ENCODE data around the gene LIN7C.
"Not testable (repeated sequence)": the region's sequence is repeated elsewhere in the genome, so short reads cannot be mapped to it uniquely, and the experiment has no call there.

LIN7C gene, protein sequence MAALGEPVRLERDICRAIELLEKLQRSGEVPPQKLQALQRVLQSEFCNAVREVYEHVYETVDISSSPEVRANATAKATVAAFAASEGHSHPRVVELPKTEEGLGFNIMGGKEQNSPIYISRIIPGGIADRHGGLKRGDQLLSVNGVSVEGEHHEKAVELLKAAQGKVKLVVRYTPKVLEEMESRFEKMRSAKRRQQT

DNA sequence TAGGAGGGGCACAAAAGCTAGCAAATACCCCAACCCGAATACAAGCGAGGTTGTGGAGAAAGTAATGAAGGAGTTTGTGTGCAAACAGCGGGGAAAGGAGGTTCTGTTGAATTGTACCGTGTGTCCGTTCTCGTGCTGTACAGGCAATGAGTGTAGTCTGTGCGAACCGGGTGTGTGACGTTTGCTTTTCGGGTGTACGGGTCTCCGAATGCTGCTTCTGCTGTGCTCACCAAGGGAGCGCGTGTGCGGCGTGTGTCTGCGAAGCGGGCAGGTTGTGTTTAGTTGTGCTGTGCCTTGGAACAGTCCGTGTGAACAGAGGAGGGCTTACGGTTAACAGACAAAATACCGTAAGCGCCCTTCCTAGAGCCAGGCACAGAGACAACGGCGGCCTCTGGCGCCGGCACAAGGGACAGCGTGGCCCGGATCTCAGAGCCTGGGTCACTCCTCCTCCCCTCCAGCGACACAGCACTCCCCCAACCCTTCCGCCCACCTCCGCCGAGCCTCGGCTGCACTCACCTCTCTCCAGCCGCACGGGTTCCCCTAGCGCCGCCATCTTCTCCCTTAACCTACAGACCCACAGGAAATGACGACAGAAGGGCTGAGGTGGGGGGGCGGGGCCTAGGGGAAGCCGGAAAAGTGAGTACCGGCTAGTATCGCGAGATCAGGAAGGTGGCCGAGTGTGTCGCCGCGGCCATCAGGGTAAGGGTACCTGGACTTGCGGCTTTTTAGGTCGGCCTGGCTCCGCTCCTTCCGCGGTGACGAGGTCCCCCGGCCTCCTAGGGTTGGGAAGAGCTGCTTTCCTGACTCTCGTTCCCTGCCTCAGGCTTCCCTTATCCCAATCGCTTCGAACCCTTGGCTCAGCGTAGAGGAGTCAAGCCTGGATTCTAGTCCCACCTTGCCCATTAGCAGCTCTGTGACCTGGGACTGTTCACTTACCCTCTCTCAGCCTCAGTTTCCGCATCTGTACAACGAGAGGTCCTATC, at the start of gene LIN7C:
LIN7C (minus strand) TSS at position 570 of the 983 bp plus-strand sequence; CDS start at position 553, 17 bp downstream.
- in situ Hi-C loops (cut with MboI; ENCODE audit: low sequenced_read_pairs) = no loop called here

DNA sequence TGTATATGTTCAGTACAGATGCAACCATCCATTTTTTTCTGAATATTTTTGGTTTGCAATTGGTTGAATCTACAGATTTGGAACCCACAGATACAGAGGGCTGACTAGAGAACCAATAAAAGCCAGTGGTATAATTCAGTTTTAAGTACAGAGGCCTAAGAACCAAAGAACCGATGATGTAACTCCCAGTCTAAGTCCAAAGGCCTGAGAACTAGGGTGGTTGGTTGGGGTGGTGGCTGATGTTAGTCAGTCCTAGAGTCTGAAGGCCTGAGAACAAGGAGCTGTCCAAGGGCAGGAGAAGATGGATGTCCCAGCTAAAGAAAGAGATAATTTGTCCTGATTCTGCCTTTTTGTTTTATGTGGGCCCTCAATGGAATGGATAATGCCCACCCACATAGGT, 48.7 kb upstream of the LIN7C start:
- in situ Hi-C loops (cut with MboI; ENCODE audit: low sequenced_read_pairs) = no loop called here

DNA sequence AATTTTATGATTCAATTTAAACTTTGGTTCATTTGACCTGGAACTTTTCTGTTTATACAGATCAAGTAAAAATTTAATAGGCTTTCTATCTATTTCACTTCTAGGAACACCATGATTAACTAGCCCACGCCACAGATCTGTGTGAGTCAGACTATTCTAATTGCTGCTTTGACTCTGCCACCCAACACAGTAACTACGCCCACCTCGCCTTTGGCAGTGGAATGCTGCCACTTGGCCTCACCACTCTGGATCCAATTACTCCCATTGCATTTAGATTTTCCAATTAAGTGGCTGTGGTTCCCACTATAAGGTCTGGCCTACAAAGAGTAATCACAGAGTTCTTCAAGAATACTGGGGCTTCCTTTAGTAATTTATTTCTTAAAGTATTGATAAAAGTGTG, 46.6 kb upstream of the LIN7C start:
- in situ Hi-C loops (cut with MboI; ENCODE audit: low sequenced_read_pairs) = no loop called here

DNA sequence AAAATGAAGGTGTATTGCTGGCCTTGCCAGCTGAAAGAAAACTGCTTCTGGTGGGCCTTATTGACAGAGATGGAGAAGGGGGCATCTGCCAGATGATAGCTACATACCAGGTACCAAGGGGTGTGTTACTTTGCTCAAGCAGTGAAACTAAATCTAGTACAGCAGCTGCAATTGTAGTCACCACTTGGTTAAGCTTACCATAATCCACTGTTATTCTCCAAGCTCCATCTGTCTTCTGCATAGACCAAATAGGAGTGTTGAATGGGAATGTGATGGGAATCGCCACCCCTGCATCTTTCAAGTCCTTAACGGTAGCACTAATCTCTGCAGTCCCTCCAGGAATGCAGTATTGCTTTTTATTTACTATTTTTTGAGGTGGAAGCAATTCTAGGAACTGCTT, 45.8 kb upstream of the LIN7C start:
- in situ Hi-C loops (cut with MboI; ENCODE audit: low sequenced_read_pairs) = no loop called here

DNA sequence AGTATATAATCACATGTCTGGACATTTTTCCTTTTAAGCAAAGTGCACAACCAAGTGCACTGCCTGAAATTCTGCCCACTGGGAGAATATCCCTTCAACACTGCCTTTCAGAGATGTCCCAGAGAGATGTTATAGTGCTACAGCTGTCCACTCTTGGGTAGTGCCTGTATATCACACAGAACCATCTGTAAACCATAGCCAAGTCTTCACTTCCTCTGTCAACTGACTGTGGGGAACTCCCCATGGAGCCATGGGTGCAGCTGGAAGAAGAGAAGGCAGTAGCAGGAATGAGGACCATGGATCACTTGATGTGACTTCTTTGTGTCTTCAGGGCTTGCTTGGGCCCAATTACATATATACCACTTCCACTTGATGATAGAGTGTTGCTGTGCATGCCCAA, 44.6 kb upstream of the LIN7C start:
- in situ Hi-C loops (cut with MboI; ENCODE audit: low sequenced_read_pairs) = no loop called here

DNA sequence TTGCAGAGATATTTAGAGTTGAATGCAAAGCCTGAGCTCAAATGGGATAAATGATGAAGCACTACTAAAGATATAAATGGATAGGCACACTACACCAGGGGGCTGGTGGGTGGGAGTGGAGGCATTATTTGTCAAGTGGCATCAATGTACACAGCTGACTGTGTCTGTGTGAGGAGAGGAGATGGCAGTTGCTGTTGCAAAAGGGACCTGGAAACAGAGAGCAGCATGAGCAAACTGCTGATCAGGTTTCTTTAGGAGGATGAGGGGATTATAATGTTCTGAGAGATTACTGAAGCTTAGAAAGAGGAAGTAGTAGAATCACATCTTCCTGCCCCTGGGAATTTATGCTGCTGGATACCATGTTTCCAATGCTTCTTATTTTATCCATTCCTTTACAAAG, 39.4 kb upstream of the LIN7C start:
- in situ Hi-C loops (cut with MboI; ENCODE audit: low sequenced_read_pairs) = no loop called here

DNA sequence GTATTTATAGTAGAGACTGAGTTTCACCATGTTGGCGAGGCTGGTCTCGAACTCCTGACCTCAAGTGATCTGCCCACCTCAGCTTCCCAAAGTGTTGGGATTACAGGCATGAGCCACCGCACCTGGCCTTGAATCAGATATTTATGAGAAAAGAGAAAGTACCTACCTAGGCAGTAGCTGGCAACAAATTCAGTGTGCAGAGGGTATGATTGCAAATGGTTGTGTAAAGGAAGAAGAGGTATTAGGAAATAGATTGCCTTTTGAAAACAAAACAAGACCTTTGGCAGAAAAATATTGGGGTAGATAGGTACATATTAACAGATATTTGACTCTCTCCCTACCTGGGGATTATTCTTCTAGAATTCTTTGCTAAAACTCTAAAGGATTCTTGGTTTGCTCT, 38.5 kb upstream of the LIN7C start:
- in situ Hi-C loops (cut with MboI; ENCODE audit: low sequenced_read_pairs) = no loop called here

DNA sequence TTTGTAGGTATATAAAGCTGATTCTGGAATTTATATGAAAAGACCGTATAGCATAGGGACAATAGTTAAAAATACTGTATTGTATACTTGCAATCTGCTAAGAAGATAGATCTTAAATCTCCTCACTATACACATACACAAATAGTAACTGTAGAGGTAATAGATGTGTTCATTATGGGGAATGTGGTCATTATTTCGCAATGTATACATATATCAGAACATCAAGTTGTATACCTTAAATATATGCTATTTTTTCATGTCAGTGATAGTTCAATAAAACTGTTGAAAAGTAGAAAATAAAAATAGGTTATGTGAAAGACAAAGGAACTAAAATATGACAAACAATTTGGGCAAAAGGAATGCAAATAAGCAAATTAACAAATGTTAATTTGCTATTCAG, 35.2 kb upstream of the LIN7C start:
- in situ Hi-C loops (cut with MboI; ENCODE audit: low sequenced_read_pairs) = no loop called here

DNA sequence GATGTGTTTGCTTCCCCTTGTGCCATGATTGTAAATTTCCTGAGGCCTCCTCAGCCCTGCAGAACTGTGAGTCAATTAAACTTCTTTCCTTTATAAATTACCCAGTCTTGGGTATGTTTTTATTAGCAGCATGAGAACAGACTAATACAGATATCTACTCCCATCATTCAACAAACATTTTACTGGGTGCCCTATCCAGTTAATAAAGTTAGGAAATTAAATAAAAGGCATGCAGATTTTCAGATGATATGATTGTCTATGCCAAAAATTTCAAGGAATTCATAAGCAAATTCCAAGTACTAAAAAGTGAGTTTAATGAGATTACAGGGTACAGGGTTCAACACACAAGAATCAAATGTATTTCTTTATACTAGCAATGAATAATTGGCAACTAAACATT, 33.5 kb upstream of the LIN7C start:
- in situ Hi-C loops (cut with MboI; ENCODE audit: low sequenced_read_pairs) = no loop called here

DNA sequence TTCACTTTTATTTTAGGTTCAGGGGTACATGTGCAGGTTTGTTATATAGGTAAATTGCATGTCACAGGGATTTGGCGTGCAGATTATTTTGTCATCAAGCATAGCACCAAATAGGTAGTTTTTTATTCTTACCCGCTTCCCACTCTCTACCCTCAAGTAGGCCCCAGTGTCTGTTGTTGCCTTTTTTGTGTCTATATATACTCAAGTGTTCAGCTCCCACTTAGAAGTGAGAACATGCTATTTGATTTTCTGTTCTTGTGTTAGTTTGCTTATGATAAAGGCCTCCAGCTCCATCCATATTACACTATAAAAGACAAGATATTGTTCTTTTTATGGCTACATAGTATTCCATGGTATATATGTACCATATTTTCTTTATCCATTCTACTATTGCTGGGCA, 28.5 kb upstream of the LIN7C start:
- in situ Hi-C loops (cut with MboI; ENCODE audit: low sequenced_read_pairs) = no loop called here

DNA sequence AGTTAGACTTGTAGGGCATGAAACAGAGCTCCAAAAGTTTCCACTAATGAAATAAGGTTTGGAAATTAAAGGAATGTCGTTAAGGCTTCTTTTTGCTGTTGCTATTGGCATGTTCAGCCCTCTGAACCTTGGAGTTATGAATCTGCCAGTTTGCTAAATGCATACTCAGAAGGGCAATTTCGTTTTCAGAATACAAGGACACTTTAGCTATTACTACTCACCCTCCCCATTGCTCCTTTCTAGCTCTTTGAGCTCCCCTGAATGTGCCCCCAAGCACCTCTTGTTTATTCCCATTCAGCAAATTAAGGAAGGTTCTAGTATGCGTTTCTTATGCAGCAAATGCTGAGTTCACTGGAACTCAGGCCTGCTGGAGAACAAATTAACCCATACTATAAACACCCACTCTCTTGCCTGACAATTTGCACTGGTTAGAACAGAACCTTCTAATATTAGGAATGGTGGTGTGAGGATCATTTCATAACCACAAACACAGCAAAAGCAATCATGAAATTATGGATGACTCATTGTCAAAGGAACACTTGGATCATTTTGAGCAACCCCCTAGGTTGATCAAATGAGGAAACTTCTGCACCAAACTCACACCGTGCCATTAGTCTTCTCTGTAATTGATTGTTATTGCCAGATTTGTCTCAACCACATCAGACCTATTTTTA, 26.2 kb upstream of the LIN7C start:
- in situ Hi-C loops (cut with MboI; ENCODE audit: low sequenced_read_pairs) = no loop called here

DNA sequence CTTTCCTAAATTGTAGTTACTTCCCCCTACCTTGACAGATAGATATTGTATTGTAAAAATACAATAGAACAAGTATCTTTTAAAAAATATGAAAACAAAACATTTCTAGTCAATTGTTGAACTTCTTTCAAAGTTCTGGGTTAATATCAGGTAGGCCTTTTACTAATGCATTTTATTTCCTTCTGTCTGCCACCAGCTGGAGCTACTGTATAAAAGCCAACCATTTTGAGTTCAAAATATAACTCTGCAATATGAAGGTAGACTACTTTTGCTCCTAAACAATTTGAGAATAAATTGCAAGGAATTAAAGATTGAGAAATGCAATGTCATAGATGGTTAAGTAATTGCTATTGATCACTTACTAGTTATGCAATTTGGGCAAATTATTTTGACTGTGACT, 22.1 kb upstream of the LIN7C start:
- in situ Hi-C loops (cut with MboI; ENCODE audit: low sequenced_read_pairs) = no loop called here

DNA sequence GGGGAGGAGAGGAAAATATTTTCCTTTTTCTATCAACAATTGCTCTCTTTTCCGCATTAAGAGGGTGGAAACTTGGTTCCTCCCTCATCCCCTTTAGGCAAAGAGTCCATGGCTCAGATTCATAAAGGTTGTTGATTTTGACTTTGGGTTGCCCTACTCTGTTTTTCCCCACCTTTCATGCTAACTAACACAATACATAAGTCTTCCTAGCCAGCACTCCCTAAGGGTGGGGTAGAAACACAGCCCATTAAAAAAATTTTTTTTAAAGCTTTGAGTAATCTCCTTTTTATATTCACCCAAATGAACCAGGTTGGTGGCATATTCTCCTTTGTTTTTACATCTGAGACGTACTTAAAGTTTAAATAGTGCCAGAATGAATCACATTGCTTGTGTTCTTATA, 20.0 kb upstream of the LIN7C start:
- in situ Hi-C loops (cut with MboI; ENCODE audit: low sequenced_read_pairs) = no loop called here

DNA sequence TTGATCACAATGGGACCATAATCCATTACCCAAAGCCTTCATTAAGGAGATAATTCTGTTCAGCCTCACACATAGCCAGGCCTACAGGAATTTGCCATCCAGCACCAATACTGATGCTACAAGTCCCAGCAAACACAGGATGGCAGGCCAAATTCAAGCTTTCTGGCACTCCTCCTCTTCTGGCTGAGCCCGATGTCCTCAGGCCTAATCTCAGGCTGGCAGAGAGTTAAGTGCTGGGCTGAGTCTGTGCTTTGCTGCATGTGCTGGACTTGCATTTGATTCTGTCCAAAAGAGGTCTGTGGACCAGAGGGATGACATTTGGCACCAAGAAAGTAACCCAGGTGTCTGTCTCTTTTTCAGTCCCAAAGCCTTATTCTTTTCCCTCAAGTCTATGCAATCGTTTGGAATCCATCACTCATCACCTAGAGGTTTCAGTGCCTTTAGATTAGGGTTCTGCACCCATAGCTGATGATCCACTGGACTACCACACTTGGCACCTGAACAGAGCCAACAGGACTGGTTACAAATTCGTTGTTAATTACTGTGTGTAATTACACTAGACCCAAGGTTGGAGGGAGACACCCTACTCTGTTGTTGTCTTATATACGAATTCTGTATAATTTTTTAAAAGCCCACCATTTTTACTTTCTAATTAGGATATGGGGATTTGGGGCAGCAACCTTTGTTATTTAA, 19.4 kb upstream of the LIN7C start:
- in situ Hi-C loops (cut with MboI; ENCODE audit: low sequenced_read_pairs) = no loop called here

DNA sequence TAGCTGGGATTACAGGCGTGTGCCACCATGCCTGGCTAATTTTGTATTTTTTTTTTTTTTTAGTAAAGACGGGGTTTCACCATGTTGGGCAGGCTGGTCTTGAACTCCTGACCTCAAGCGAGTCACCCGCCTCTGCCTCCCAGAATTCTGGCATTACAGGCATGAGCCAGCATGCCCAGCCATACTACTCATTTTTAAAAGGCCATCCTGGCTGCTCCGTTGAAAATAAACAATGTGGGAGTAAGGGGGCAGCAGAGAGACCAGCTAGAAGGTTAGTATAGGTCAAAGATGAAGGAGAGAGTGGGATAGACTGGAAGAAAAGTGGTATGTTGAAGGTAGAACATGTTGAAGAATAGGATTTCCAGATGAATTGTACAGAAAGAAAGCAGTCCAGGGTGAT, 17.6 kb upstream of the LIN7C start:
- in situ Hi-C loops (cut with MboI; ENCODE audit: low sequenced_read_pairs) = no loop called here

DNA sequence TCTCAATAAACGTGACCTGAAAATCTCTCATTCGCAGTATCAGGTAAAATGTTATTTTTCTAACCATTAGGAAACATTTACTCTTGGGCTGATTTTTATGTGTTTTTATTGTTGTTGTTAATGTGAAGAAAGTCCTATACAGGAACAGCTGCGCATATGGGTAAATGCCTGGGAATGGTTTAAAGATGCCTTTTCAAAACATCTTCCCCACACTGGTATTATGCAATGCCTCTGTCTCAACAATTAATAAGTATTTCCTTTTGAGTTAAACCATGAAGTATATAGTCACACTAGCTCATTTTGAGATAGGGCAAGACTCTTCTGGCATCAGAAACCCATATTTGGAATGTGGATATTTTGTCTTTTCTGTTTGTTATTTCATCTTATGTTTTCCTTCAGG, 13.7 kb upstream of the LIN7C start:
- in situ Hi-C loops (cut with MboI; ENCODE audit: low sequenced_read_pairs) = no loop called here

DNA sequence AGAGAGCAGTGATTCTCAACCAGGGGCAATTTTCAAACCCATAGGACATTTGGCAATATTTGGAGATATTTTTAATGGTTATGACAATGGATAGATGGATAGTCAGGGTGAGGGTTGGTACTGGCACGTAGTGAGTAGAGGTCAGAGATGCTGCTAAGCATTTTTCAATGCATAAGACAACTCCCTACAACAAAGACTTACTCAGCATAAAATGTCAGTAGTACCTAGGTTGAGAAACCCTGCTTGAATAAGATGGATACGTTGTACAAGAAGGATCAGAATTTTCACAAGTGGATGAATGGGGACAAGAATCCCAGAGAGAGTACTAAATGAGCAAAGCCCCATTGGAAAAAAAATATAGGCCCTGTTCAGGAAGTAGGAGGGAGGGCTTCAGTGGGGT, 11.9 kb upstream of the LIN7C start:
- in situ Hi-C loops (cut with MboI; ENCODE audit: low sequenced_read_pairs) = no loop called here

DNA sequence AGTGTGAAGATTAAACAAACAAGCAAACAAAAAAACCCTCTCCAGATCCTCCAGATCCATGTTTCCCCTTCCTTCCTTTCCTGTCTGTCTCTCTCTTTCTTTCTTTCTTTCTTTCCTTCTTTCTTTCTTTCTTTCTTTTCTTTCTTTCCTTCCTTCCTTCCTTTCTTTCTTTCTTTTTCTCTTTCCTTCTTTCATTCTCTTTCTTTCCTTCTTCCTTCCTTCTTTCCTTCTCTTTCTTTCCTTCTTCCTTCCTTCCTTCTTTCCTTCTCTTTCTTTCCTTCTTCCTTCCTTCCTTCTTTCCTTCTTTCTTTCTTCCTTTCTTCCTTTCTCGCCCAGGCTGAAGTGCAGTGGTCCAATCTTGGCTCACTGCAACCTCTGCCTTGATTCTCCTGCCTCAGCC, 10.9 kb upstream of the LIN7C start:
- in situ Hi-C loops (cut with MboI; ENCODE audit: low sequenced_read_pairs) = not testable (repeated sequence)

DNA sequence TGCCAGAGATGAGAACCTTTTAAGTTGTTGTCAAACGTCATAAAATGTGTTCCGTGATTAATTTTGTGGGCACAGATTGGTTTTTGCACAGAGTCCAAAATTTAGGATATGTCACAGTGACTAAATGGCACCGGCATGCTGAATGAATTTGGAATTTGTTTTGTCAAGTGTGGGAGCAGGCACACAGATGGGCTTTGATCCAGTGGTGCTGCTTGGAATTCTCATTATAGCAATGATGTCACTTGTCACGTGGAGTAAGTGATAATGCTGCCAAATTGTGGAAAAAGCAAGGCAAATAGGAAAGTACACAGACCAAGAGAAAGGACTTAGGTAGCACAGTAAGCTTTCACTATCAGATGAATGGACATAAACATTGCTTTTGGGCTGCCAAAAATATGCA, 8.0 kb upstream of the LIN7C start:
- in situ Hi-C loops (cut with MboI; ENCODE audit: low sequenced_read_pairs) = no loop called here

DNA sequence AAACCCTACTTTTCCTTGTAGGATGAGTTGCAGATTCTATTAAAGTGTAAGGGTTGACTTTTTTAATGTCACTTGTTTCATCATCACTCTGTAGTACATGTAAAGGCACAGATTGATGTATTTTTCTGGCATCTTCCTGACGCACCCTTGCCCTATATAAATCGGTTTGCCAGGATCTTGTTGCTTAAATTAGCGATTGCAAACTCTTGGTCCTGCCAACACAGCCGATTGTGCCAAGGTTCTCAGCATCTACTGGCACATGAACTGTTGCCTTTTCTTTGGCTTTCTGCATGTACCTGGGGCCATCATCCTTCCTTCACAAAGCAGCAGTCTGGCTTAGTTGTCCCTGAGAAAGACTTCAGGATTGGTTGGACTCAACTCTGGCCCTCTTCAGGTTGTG, 7.5 kb upstream of the LIN7C start:
- in situ Hi-C loops (cut with MboI; ENCODE audit: low sequenced_read_pairs) = no loop called here

DNA sequence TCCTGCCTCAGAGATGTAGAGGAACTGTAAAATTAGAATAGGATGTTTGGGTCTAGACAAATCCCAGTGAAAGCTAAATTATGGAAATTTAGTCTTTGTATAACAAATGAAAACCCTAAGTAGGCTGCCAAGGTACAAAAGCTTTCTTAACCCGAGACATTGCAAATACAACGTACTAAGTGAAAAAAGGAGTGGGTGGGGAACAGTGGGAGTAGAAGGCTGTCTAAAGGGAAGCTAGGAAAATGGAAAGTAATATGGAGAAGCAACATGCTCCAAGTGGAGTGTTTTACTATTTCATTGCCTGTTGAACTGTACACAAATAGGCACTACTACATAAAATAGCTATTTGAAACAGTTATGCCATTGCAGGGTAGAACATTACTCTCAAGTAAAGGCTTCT, 6.8 kb upstream of the LIN7C start:
- in situ Hi-C loops (cut with MboI; ENCODE audit: low sequenced_read_pairs) = no loop called here

Data from hTERT RPE-1 (cell line).